ENCODE measurements around the gene IL27RA. TPM values are rescaled to one million over a fixed set of nuclear protein-coding genes. Genes with fewer than 3 reads are reported as not detected.

IL27RA gene
- total RNA-seq (ENCODE audit: insufficient read depth, low replicate concordance): 0.96 TPM

- peak; percentile 36 for DNase-seq (ENCODE audit: low spot score)
These were observed at the start of gene IL27RA for GRCh38 chr19:14031719-14032480. IL27RA (plus strand) TSS chr19:14031762; CDS start chr19:14031873, 111 bp downstream.

GRCh38 chr19:13981988-13982501, 49.5 kb upstream of the IL27RA start:
- no peak for DNase-seq (ENCODE audit: low spot score)

GRCh38 chr19:13982773-13983172, 48.8 kb upstream of the IL27RA start:
- no peak for DNase-seq (ENCODE audit: low spot score)

GRCh38 chr19:13983213-13983889, 48.2 kb upstream of the IL27RA start:
- DNase-seq (ENCODE audit: low spot score): no peak

- DNase-seq (ENCODE audit: low spot score): no peak
These were observed 47.4 kb upstream of the IL27RA start for GRCh38 chr19:13984186-13984585.

GRCh38 chr19:13984875-13985741, 46.5 kb upstream of the IL27RA start:
- no peak for DNase-seq (ENCODE audit: low spot score)

- DNase-seq (ENCODE audit: low spot score): no peak
These were observed 45.7 kb upstream of the IL27RA start for GRCh38 chr19:13985771-13986347.

- DNase-seq (ENCODE audit: low spot score): peak; percentile 87
These were observed 45.1 kb upstream of the IL27RA start for GRCh38 chr19:13986348-13986904.

GRCh38 chr19:13987101-13987890, 44.3 kb upstream of the IL27RA start:
- no peak for DNase-seq (ENCODE audit: low spot score)

- DNase-seq (ENCODE audit: low spot score): no peak
These were observed 42.1 kb upstream of the IL27RA start for GRCh38 chr19:13989487-13989886.

- no peak for DNase-seq (ENCODE audit: low spot score)
These were observed 41.5 kb upstream of the IL27RA start for GRCh38 chr19:13990085-13990484.

GRCh38 chr19:13992025-13992424, 39.5 kb upstream of the IL27RA start:
- no peak for DNase-seq (ENCODE audit: low spot score)

- no peak for DNase-seq (ENCODE audit: low spot score)
These were observed 37.8 kb upstream of the IL27RA start for GRCh38 chr19:13993590-13994300.

- DNase-seq (ENCODE audit: low spot score): no peak
These were observed 36.4 kb upstream of the IL27RA start for GRCh38 chr19:13995017-13995728.

GRCh38 chr19:13995878-13996765, 35.4 kb upstream of the IL27RA start:
- DNase-seq (ENCODE audit: low spot score): no peak

GRCh38 chr19:13996928-13997630, 34.5 kb upstream of the IL27RA start:
- DNase-seq (ENCODE audit: low spot score): no peak

GRCh38 chr19:13997631-13997962, 34.0 kb upstream of the IL27RA start:
- no peak for DNase-seq (ENCODE audit: low spot score)

All from umbilical cord (tissue), 2 donors.